Heart left ventricle (tissue), 16 donors: Measurements from ENCODE around the gene CBX5. TPM values are rescaled to one million over a fixed set of nuclear protein-coding genes. Genes with fewer than 3 reads are reported as not detected.
A peak's percentile ranks its signal among the peaks of the same experiment; 100 is the strongest.

ENCODE experiments used
- ATAC-seq, 4 donors: fragments of 200-7000 bp; cut with Tn5 transposase; one replicate each; pipeline ENCODE4 v1.9.1; 2020 to 2022; ENCODE audit warnings: moderate library complexity in 4 of 4, mild to moderate bottlenecking in 3 of 4, moderate number of reproducible peaks in 1 of 4
- DNase-seq, 5 donors: peaks; one replicate each; pipeline ENCODE4 v3.0.0-alpha.2; 2020
- H3K27ac ChIP-seq, 12 donors: fragments of 200-600 bp; sonication (generic) in 4 of 12; one replicate each; pipeline versions ENCODE4 v1.5.0 to v1.8.0; 2016 to 2022; ENCODE audit warnings: mild to moderate bottlenecking in 2 of 12
- H3K27me3 ChIP-seq, 9 donors: fragments of 200-600 bp; sonication (generic) in 2 of 9; one replicate each; pipeline versions ENCODE4 v1.5.1 to v1.8.0; 2016 to 2022; ENCODE audit warnings: mild to moderate bottlenecking in 3 of 9
- H3K36me3 ChIP-seq, 9 donors: fragments of 200-600 bp; sonication (generic) in 2 of 9; one replicate each; pipeline versions ENCODE4 v1.5.0 to v1.8.0; 2018 to 2022; ENCODE audit warnings: mild to moderate bottlenecking in 2 of 9
- H3K4me1 ChIP-seq, 12 donors: fragments of 200-600 bp; sonication (generic) in 4 of 12; one replicate each; pipeline versions ENCODE4 v1.5.0 to v1.8.0; 2016 to 2022; ENCODE audit warnings: mild to moderate bottlenecking in 3 of 12
- H3K4me3 ChIP-seq, 12 donors: fragments of 200-600 bp; sonication (generic) in 4 of 12; one replicate each; pipeline versions ENCODE4 v1.5.0 to v1.8.0; 2017 to 2022; ENCODE audit warnings: mild to moderate bottlenecking in 9 of 12, moderate library complexity in 4 of 12
- H3K9me3 ChIP-seq, 12 donors: fragments of 200-600 bp; sonication (generic) in 4 of 12; one replicate each; pipeline versions ENCODE4 v1.5.0 to v1.8.0; 2016 to 2022; ENCODE audit warnings: mild to moderate bottlenecking in 1 of 12
- CTCF ChIP-seq, 12 donors: fragments of 200-600 bp; sonication (generic) in 4 of 12; IDR thresholded peaks; one replicate each; pipeline versions ENCODE4 v1.5.0 to v1.8.0; 2018 to 2022; ENCODE audit warnings: antibody characterized with exemption in 12 of 12, mild to moderate bottlenecking in 5 of 12
- POLR2A ChIP-seq, 2 donors: fragments of 450-650 bp; IDR thresholded peaks; one replicate each; pipeline ENCODE4 v1.6.1; 2017; ENCODE audit warnings: antibody characterized with exemption in 2 of 2, mild to moderate bottlenecking in 2 of 2, moderate library complexity in 2 of 2
- WGBS, 4 donors: extraction: QIAGEN DNeasy Blood & Tissue Kit in 2 of 4; methylation state at CpG; one replicate each; pipeline versions ENCODE4 v1.1.5 to v1.1.7; 2013 to 2018; 5-methylcytosine and 5-hydroxymethylcytosine counted together
- intact Hi-C, 10 donors: fragments of 100-400 bp; cut with DNase I; formaldehyde crosslinking; loops; one replicate each; pipeline versions ENCODE4 v1.11.1 to v1.14.2; 2022
- polyA plus RNA-seq, 2 donors: library from polyadenylated mRNA; stranded (reverse); fragments of 200-250 nt; gene quantifications; one replicate each; pipeline ENCODE4 v1.2.3, GENCODE V29; 2013
- total RNA-seq, 9 donors: library from RNA; depleted of rRNA in 2 of 9; stranded (reverse); fragments of >200 nt in 2 of 9; fragmentation: NEBNext Ultra II Directional in 3 of 9; extraction: Animal tissue kit (Norgen Biotek cat#: 25700) in 3 of 9; gene quantifications; one replicate each; pipeline versions ENCODE4 v1.1.0 to v1.2.4, GENCODE V29; 2016 to 2023
- donor health status: ischemic (EF 13 %, LVEDD 7.1; RV severe dilation, severe dysfunction).
- donor health status: healthy with polysubstance abuse.
- donor health status: DM: no; HTN: yes; CAD: no.
- donor health status: DM: no; HTN: no; CAD: no.
- donor health status: ischemic (EF 25% LVEDD 6.9; RV normal size, moderate dysfunction).
- donor health status: ischemic (EF 25% LVEDD 5.7; RV mildly dilated, moderate dysfunction).
- donor health status: healthy.
- donor health status: DM: yes; HTN: yes; CAD: no.
- donor health status: ischemic (EF 35%, LVEDD 5.7; RV mildly dilated, moderate dysfunction).
- donor health status: nonischemic (EF 11% LVEDD 7.7; RV severe dilation, severe dysfunction).
- donor health status: DM: yes; HTN: yes; CAD: no.
- donor health status: PGD.
- donor health status: ischemic (EF 29% LVEDD 5.4; RV normal size, mild dysfunction).
- donor health status: nonischemic (EF 23%, LVEDD 6.1; RV moderate dilation, normal function).

Gene CBX5
- total and polyA plus RNA-seq, 11 donors: 18.4 to 59.5 (median 39.9) TPM

GRCh38 chr12:54214553-54215406 is 65.1 kb downstream of the CBX5 start:
- intact Hi-C loops: loop anchor here in 2 of 10 donors (5.0 kb wide), 2 partner anchors 143 to 153 kb away; no protein-coding TSS in a partner anchor
- TF ChIP-seq POLR2A (IDR thresholded peaks at IDR 0.05) (no peak), CTCF (IDR thresholded peaks at IDR 0.05) (peak; percentile 94 to 100 (median 96))
- DNase-seq (peak; percentile 86 to 91 (median 89)), ATAC-seq (peak; percentile 77 to 91 (median 86))
- H3K4me1 ChIP-seq: peaks cover 9 to 38% (median 21%) of the 10 kb centered on the region in 12 donors
- peak overlapping the region in 6 of 12 donors; percentile 18 to 47 (median 33) for H3K4me3 ChIP-seq
- H3K27ac ChIP-seq: no peak overlapping the region
- H3K9me3 ChIP-seq: no peaks in the 10 kb centered on the region
- H3K36me3 ChIP-seq: no peaks in the 10 kb centered on the region
- 17 to 22% (median 19%) methylated on average over 29 to 33 of the region's 33 CpGs for WGBS, 4 donors
- peaks cover 0 to 40% (median 27%) of the 10 kb centered on the region in 9 donors for H3K27me3 ChIP-seq

- DNase-seq (no peak), ATAC-seq (no peak)
- H3K36me3 ChIP-seq: no peaks in the 10 kb centered on the region
- TF ChIP-seq POLR2A (IDR thresholded peaks at IDR 0.05) (no peak), CTCF (IDR thresholded peaks at IDR 0.05) (no peak)
- H3K27ac ChIP-seq: no peak overlapping the region
- H3K4me1 ChIP-seq: peaks cover 9 to 36% (median 20%) of the 10 kb centered on the region in 12 donors
- no peaks in the 10 kb centered on the region for H3K9me3 ChIP-seq
- H3K27me3 ChIP-seq: peaks cover 0 to 53% (median 33%) of the 10 kb centered on the region in 9 donors
- WGBS, 4 donors: 73 to 80% (median 79%) methylated on average over 2 of the region's 2 CpGs
- intact Hi-C loops: no loop called here
- no peak overlapping the region for H3K4me3 ChIP-seq
Measured at GRCh38 chr12:54213079-54213478, 66.8 kb downstream of the CBX5 start.

- H3K9me3 ChIP-seq: no peaks in the 10 kb centered on the region
- intact Hi-C loops: no loop called here
- H3K36me3 ChIP-seq: no peaks in the 10 kb centered on the region
- 86 to 90% (median 89%) methylated on average over 7 of the region's 7 CpGs for WGBS, 4 donors
- TF ChIP-seq CTCF (IDR thresholded peaks at IDR 0.05) (no peak), POLR2A (IDR thresholded peaks at IDR 0.05) (no peak)
- H3K4me1 ChIP-seq: peaks cover 0 to 25% (median 11%) of the 10 kb centered on the region in 12 donors
- no peak for DNase-seq
- ATAC-seq: no peak
- H3K4me3 ChIP-seq: no peak overlapping the region
- no peak overlapping the region for H3K27ac ChIP-seq
- H3K27me3 ChIP-seq: peaks cover 0 to 57% (median 29%) of the 10 kb centered on the region in 9 donors
Measured at GRCh38 chr12:54211920-54212319, 68.0 kb downstream of the CBX5 start.

GRCh38 chr12:54210400-54210790 is 69.5 kb downstream of the CBX5 start:
- Histone ChIP-seq H3K4me1 (peaks cover 0 to 12% (median 6%) of the 10 kb centered on the region in 12 donors), H3K36me3 (no peaks in the 10 kb centered on the region), H3K27me3 (peaks cover 0 to 60% (median 27%) of the 10 kb centered on the region in 9 donors), H3K27ac (no peak overlapping the region), H3K9me3 (no peaks in the 10 kb centered on the region), H3K4me3 (no peak overlapping the region)
- ATAC-seq (no peak), DNase-seq (no peak)
- intact Hi-C loops: no loop called here
- WGBS, 4 donors: 85 to 91% (median 86%) methylated on average over 5 of the region's 5 CpGs
- TF ChIP-seq POLR2A (IDR thresholded peaks at IDR 0.05) (no peak), CTCF (IDR thresholded peaks at IDR 0.05) (no peak)
